Body of pancreas (tissue), 4 donors: Measurements from ENCODE around the gene PASK.

Source experiments
- POLR2A ChIP-seq, 3 donors: fragments of 450-650 bp; IDR thresholded peaks; one replicate each; pipeline ENCODE4 v1.6.1; 2016; ENCODE audit warnings: antibody characterized with exemption in 3 of 3, mild to moderate bottlenecking in 2 of 3
- TF ChIP-seq, protein P1 (sequence below), 7 experiments: fragments of 450-650 bp in 4 of 7; fragments of 200-600 bp in 3 of 7; sonication (generic) in 3 of 7; IDR thresholded peaks; one replicate each; pipeline ENCODE4 v1.5.1; 2016 to 2019; ENCODE audit warnings: antibody characterized with exemption in 7 of 7

GRCh38 chr2:241096979-241097378, 52.3 kb downstream of the PASK start:
- no peak for TF ChIP-seq POLR2A (IDR thresholded peaks at IDR 0.05)
- TF ChIP-seq, protein P1, sequence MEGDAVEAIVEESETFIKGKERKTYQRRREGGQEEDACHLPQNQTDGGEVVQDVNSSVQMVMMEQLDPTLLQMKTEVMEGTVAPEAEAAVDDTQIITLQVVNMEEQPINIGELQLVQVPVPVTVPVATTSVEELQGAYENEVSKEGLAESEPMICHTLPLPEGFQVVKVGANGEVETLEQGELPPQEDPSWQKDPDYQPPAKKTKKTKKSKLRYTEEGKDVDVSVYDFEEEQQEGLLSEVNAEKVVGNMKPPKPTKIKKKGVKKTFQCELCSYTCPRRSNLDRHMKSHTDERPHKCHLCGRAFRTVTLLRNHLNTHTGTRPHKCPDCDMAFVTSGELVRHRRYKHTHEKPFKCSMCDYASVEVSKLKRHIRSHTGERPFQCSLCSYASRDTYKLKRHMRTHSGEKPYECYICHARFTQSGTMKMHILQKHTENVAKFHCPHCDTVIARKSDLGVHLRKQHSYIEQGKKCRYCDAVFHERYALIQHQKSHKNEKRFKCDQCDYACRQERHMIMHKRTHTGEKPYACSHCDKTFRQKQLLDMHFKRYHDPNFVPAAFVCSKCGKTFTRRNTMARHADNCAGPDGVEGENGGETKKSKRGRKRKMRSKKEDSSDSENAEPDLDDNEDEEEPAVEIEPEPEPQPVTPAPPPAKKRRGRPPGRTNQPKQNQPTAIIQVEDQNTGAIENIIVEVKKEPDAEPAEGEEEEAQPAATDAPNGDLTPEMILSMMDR (IDR thresholded peaks at IDR 0.05), result no peak
